ENCODE results near the gene HIRIP3.
"Not testable (repeated sequence)": the region's sequence is repeated elsewhere in the genome, so short reads cannot be mapped to it uniquely, and the experiment has no call there.

HIRIP3 gene

DNA sequence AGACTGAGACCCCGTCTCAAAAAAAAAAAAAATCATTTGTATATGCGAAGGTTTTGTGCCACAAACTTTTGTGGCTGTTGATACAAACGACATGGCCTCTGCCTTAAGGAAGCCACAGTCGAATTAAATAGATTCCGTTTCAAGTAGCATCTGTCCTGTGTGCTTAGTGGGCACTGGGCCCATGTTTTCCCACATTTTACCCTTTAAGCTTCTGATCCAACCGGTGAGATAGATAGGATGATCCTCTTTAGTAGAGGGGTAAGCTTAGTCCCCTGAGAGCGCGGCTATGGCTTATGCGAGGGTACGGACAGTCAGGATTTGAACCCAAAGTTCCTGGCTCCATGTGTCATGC is 34.3 kb downstream of the HIRIP3 start:
- Histone ChIP-seq H3K27me3 (ENCODE audit: insufficient read depth, low read length, poor library complexity) (no peaks in the 10 kb centered on the region), H3K79me2 (ENCODE audit: insufficient read depth, low read length) (peaks cover 8% of the 10 kb centered on the region), H2AFZ (ENCODE audit: low read depth, low read length) (peak overlapping the region; percentile 87), H3K4me1 (ENCODE audit: insufficient read depth, low read length) (peaks cover 21% of the 10 kb centered on the region), H3K9ac (ENCODE audit: low read depth, low read length) (peak overlapping the region; percentile 63), H3K4me3 (ENCODE audit: low read depth in 1 of 2, low read length in 2 of 2) (peak overlapping the region; percentile 29 to 88; a peak in 3 of 4 replicates), H3K4me2 (ENCODE audit: insufficient read depth, low read length) (peak overlapping the region; percentile 97), H3K36me3 (ENCODE audit: insufficient read depth, low read length) (peaks cover 5% of the 10 kb centered on the region; the same call in 1 of the 2 replicates), H3K9me3 (ENCODE audit: insufficient read depth, low read length, severe bottlenecking) (no peaks in the 10 kb centered on the region), H3K27ac (ENCODE audit: low read length) (peak overlapping the region; percentile 88), H4K20me1 (ENCODE audit: insufficient read depth, low read length) (no peaks in the 10 kb centered on the region)
- no peak for ATAC-seq (ENCODE audit: insufficient read depth, low read depth)
- no peak for DNase-seq
- TF ChIP-seq, protein P1, sequence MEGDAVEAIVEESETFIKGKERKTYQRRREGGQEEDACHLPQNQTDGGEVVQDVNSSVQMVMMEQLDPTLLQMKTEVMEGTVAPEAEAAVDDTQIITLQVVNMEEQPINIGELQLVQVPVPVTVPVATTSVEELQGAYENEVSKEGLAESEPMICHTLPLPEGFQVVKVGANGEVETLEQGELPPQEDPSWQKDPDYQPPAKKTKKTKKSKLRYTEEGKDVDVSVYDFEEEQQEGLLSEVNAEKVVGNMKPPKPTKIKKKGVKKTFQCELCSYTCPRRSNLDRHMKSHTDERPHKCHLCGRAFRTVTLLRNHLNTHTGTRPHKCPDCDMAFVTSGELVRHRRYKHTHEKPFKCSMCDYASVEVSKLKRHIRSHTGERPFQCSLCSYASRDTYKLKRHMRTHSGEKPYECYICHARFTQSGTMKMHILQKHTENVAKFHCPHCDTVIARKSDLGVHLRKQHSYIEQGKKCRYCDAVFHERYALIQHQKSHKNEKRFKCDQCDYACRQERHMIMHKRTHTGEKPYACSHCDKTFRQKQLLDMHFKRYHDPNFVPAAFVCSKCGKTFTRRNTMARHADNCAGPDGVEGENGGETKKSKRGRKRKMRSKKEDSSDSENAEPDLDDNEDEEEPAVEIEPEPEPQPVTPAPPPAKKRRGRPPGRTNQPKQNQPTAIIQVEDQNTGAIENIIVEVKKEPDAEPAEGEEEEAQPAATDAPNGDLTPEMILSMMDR (IDR thresholded peaks at IDR 0.05; ENCODE audit: borderline replicate concordance, extremely low read depth, low read length, poor library complexity, severe bottlenecking), result no peak
- TF ChIP-seq EZH2 (IDR thresholded peaks at IDR 0.05; ENCODE audit: borderline replicate concordance, low read depth, low read length, severe bottlenecking), result no peak

DNA sequence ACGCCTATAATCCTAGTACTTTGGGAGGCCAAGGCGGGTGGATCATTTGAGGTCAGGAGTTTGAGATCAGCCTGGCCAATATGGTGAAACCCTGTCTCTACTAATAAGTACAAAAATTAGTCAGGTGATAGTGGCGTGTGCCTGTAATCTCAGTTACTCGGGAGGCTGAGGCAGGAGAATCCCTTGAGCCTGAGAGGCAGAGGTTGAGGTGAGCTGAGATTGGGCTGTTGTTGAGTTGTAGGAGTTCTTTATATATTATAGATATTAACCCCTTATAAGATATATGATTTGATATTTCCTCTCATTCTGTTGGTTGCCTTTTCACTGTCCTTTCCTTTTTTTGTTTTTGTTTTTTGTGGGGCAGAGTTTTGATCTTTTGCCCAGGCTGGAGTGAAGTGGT is 35.6 kb downstream of the HIRIP3 start:
- H3K4me2 ChIP-seq (ENCODE audit: insufficient read depth, low read length); H3K27me3 ChIP-seq (ENCODE audit: insufficient read depth, low read length, poor library complexity); ATAC-seq (ENCODE audit: insufficient read depth, low read depth); DNase-seq; H2AFZ ChIP-seq (ENCODE audit: low read depth, low read length); H3K79me2 ChIP-seq (ENCODE audit: insufficient read depth, low read length); H3K27ac ChIP-seq (ENCODE audit: low read length); H4K20me1 ChIP-seq (ENCODE audit: insufficient read depth, low read length); H3K36me3 ChIP-seq (ENCODE audit: insufficient read depth, low read length); H3K4me3 ChIP-seq (ENCODE audit: low read depth in 1 of 2, low read length in 2 of 2); H3K9me3 ChIP-seq (ENCODE audit: insufficient read depth, low read length, severe bottlenecking); H3K9ac ChIP-seq (ENCODE audit: low read depth, low read length): not testable (repeated sequence)
- H3K4me1 ChIP-seq (ENCODE audit: insufficient read depth, low read length), result peaks cover 21% of the 10 kb centered on the region

DNA sequence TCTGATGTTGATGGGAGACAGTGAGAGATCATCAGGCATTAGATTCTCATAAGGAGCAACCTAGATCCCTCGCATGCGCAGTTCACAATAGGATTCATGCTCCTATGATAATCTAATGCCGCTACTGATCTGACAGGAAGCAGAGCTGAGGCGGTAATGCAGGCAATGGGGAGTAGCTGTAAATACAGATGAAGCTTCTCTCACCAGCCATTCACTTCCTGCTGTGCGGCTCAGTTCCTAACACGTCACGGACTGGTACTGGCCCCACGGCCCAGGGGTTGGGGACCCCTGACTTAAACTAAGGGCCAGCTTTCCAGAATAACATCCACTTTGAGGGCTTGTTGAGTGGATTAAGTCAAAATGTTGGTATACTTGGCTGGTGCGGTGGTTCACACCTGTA is 36.1 kb downstream of the HIRIP3 start:
- Histone ChIP-seq H3K4me1 (ENCODE audit: insufficient read depth, low read length) (peaks cover 21% of the 10 kb centered on the region), H3K79me2 (ENCODE audit: insufficient read depth, low read length) (peaks cover 8% of the 10 kb centered on the region), H3K27me3 (ENCODE audit: insufficient read depth, low read length, poor library complexity) (no peaks in the 10 kb centered on the region), H2AFZ (ENCODE audit: low read depth, low read length) (no peak overlapping the region), H3K4me3 (ENCODE audit: low read depth in 1 of 2, low read length in 2 of 2) (no peak overlapping the region), H3K9ac (ENCODE audit: low read depth, low read length) (no peak overlapping the region), H3K9me3 (ENCODE audit: insufficient read depth, low read length, severe bottlenecking) (no peaks in the 10 kb centered on the region), H4K20me1 (ENCODE audit: insufficient read depth, low read length) (no peaks in the 10 kb centered on the region), H3K36me3 (ENCODE audit: insufficient read depth, low read length) (no peaks in the 10 kb centered on the region), H3K4me2 (ENCODE audit: insufficient read depth, low read length) (no peak overlapping the region), H3K27ac (ENCODE audit: low read length) (no peak overlapping the region)
- DNase-seq (no peak), ATAC-seq (ENCODE audit: insufficient read depth, low read depth) (no peak)
- TF ChIP-seq, protein P1 (IDR thresholded peaks at IDR 0.05; ENCODE audit: borderline replicate concordance, extremely low read depth, low read length, poor library complexity, severe bottlenecking), result no peak
- no peak for TF ChIP-seq EZH2 (IDR thresholded peaks at IDR 0.05; ENCODE audit: borderline replicate concordance, low read depth, low read length, severe bottlenecking)

DNA sequence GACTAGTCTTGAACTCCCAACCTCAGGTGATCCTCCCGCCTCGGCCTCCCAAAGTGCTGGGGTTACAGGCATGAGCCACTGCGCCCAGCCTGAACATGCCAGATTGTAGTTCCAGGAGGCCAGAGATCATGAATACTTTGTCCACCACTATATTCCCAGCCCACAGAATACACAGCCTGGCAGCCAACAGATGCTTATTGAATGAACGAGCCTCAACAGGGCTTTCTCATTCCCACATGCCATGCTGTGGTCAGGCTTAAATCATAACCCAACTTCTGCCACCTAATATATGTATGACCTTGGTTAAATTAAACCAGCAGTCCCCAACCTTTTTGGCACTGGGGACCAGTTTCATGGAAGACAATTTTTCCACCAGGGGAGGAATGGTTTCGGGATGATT is 36.7 kb downstream of the HIRIP3 start:
- Histone ChIP-seq H3K4me3 (ENCODE audit: low read depth in 1 of 2, low read length in 2 of 2) (no peak overlapping the region), H3K4me1 (ENCODE audit: insufficient read depth, low read length) (peaks cover 21% of the 10 kb centered on the region), H3K9me3 (ENCODE audit: insufficient read depth, low read length, severe bottlenecking) (no peaks in the 10 kb centered on the region), H3K27ac (ENCODE audit: low read length) (no peak overlapping the region), H3K27me3 (ENCODE audit: insufficient read depth, low read length, poor library complexity) (no peaks in the 10 kb centered on the region), H4K20me1 (ENCODE audit: insufficient read depth, low read length) (no peaks in the 10 kb centered on the region), H3K79me2 (ENCODE audit: insufficient read depth, low read length) (peaks cover 8% of the 10 kb centered on the region), H3K9ac (ENCODE audit: low read depth, low read length) (no peak overlapping the region), H3K36me3 (ENCODE audit: insufficient read depth, low read length) (no peaks in the 10 kb centered on the region), H3K4me2 (ENCODE audit: insufficient read depth, low read length) (no peak overlapping the region), H2AFZ (ENCODE audit: low read depth, low read length) (no peak overlapping the region)
- ATAC-seq (ENCODE audit: insufficient read depth, low read depth) (no peak), DNase-seq (no peak)
- TF ChIP-seq EZH2 (IDR thresholded peaks at IDR 0.05; ENCODE audit: borderline replicate concordance, low read depth, low read length, severe bottlenecking), result no peak

All from DND-41 (cell line).